ENCODE measurements around the gene FGF18. TPM values are rescaled to one million over a fixed set of nuclear protein-coding genes. Genes with fewer than 3 reads are reported as not detected.

Gene FGF18
- polyA plus RNA-seq, 1 donor from 2014 or later: 1.2 TPM

GRCh38 chr5:171457208-171457981 is 37.9 kb downstream of the FGF18 start:
- Histone ChIP-seq H2AFZ (ENCODE audit: low read depth, low read length) (no peak overlapping the region), H3K9me3 (ENCODE audit: low read length) (no peaks in the 10 kb centered on the region), H3K4me2 (ENCODE audit: low read length) (no peak overlapping the region)

GRCh38 chr5:171459839-171460238 is 40.4 kb downstream of the FGF18 start:
- Histone ChIP-seq H3K4me3 (ENCODE audit: low read length) (no peak overlapping the region), H2AFZ (ENCODE audit: low read depth, low read length) (no peak overlapping the region), H3K9me3 (ENCODE audit: low read length) (no peaks in the 10 kb centered on the region), H3K4me2 (ENCODE audit: low read length) (no peak overlapping the region), H3K36me3 (ENCODE audit: insufficient read depth, low read length) (no peaks in the 10 kb centered on the region), H3F3A (ENCODE audit: insufficient read depth, low read length, poor library complexity, severe bottlenecking) (no peaks in the 10 kb centered on the region), H3K9ac (ENCODE audit: low read length) (no peak overlapping the region), H3K27ac (ENCODE audit: low read length) (no peak overlapping the region), H3K27me3 (ENCODE audit: insufficient read depth, low read depth, low read length) (no peaks in the 10 kb centered on the region), H4K20me1 (ENCODE audit: insufficient read depth) (no peaks in the 10 kb centered on the region), H3K79me2 (replicated peaks; ENCODE audit: insufficient read depth, low read length) (no peaks in the 10 kb centered on the region), H3K9me2 (ENCODE audit: insufficient read depth, low read length) (no peaks in the 10 kb centered on the region)
- TF ChIP-seq POLR2AphosphoS5 (IDR thresholded peaks at IDR 0.05) (no peak), EZH2 (IDR thresholded peaks at IDR 0.05; ENCODE audit: borderline replicate concordance, insufficient read depth, low read length, poor library complexity, severe bottlenecking) (no peak), EP300 (conservative IDR thresholded peaks at IDR 0.05; ENCODE audit: poor library complexity, severe bottlenecking) (no peak), MXI1 (conservative IDR thresholded peaks at IDR 0.05; ENCODE audit: poor library complexity, severe bottlenecking) (no peak), TAF1 (IDR thresholded peaks at IDR 0.05; ENCODE audit: low read depth) (no peak), RAD21 (conservative IDR thresholded peaks at IDR 0.05) (no peak), SMC3 (conservative IDR thresholded peaks at IDR 0.05; ENCODE audit: poor library complexity) (no peak)
- TF ChIP-seq, protein P1, sequence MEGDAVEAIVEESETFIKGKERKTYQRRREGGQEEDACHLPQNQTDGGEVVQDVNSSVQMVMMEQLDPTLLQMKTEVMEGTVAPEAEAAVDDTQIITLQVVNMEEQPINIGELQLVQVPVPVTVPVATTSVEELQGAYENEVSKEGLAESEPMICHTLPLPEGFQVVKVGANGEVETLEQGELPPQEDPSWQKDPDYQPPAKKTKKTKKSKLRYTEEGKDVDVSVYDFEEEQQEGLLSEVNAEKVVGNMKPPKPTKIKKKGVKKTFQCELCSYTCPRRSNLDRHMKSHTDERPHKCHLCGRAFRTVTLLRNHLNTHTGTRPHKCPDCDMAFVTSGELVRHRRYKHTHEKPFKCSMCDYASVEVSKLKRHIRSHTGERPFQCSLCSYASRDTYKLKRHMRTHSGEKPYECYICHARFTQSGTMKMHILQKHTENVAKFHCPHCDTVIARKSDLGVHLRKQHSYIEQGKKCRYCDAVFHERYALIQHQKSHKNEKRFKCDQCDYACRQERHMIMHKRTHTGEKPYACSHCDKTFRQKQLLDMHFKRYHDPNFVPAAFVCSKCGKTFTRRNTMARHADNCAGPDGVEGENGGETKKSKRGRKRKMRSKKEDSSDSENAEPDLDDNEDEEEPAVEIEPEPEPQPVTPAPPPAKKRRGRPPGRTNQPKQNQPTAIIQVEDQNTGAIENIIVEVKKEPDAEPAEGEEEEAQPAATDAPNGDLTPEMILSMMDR (IDR thresholded peaks at IDR 0.05; ENCODE audit: poor library complexity, severe bottlenecking): no peak
- TF ChIP-seq, protein P2, sequence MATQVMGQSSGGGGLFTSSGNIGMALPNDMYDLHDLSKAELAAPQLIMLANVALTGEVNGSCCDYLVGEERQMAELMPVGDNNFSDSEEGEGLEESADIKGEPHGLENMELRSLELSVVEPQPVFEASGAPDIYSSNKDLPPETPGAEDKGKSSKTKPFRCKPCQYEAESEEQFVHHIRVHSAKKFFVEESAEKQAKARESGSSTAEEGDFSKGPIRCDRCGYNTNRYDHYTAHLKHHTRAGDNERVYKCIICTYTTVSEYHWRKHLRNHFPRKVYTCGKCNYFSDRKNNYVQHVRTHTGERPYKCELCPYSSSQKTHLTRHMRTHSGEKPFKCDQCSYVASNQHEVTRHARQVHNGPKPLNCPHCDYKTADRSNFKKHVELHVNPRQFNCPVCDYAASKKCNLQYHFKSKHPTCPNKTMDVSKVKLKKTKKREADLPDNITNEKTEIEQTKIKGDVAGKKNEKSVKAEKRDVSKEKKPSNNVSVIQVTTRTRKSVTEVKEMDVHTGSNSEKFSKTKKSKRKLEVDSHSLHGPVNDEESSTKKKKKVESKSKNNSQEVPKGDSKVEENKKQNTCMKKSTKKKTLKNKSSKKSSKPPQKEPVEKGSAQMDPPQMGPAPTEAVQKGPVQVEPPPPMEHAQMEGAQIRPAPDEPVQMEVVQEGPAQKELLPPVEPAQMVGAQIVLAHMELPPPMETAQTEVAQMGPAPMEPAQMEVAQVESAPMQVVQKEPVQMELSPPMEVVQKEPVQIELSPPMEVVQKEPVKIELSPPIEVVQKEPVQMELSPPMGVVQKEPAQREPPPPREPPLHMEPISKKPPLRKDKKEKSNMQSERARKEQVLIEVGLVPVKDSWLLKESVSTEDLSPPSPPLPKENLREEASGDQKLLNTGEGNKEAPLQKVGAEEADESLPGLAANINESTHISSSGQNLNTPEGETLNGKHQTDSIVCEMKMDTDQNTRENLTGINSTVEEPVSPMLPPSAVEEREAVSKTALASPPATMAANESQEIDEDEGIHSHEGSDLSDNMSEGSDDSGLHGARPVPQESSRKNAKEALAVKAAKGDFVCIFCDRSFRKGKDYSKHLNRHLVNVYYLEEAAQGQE (IDR thresholded peaks at IDR 0.05; ENCODE audit: borderline replicate concordance): no peak

More at GRCh38 chr5:171457208-171457981, 37.9 kb downstream of the FGF18 start:
- TF ChIP-seq SMC3 (conservative IDR thresholded peaks at IDR 0.05; ENCODE audit: poor library complexity) (no peak), POLR2AphosphoS5 (IDR thresholded peaks at IDR 0.05) (no peak), RAD21 (conservative IDR thresholded peaks at IDR 0.05) (no peak), EP300 (conservative IDR thresholded peaks at IDR 0.05; ENCODE audit: poor library complexity, severe bottlenecking) (no peak), TAF1 (IDR thresholded peaks at IDR 0.05; ENCODE audit: low read depth) (no peak), EZH2 (IDR thresholded peaks at IDR 0.05; ENCODE audit: borderline replicate concordance, insufficient read depth, low read length, poor library complexity, severe bottlenecking) (no peak)
- TF ChIP-seq, protein P2 (IDR thresholded peaks at IDR 0.05; ENCODE audit: borderline replicate concordance): no peak
- TF ChIP-seq, protein P1 (IDR thresholded peaks at IDR 0.05; ENCODE audit: poor library complexity, severe bottlenecking): no peak
- Histone ChIP-seq H4K20me1 (ENCODE audit: insufficient read depth) (no peaks in the 10 kb centered on the region), H3F3A (ENCODE audit: insufficient read depth, low read length, poor library complexity, severe bottlenecking) (no peaks in the 10 kb centered on the region), H3K4me3 (ENCODE audit: low read length) (no peak overlapping the region), H3K36me3 (ENCODE audit: insufficient read depth, low read length) (no peaks in the 10 kb centered on the region), H3K27me3 (ENCODE audit: insufficient read depth, low read depth, low read length) (no peaks in the 10 kb centered on the region), H3K79me2 (replicated peaks; ENCODE audit: insufficient read depth, low read length) (no peaks in the 10 kb centered on the region), H3K27ac (ENCODE audit: low read length) (no peak overlapping the region), H3K9me2 (ENCODE audit: insufficient read depth, low read length) (no peaks in the 10 kb centered on the region), H3K9ac (ENCODE audit: low read length) (no peak overlapping the region)

Measured in neural cell (in vitro differentiated cells).